WI38 (cell line): Measurements from ENCODE around the gene C6orf62.
"Not testable (repeated sequence)": the region's sequence is repeated elsewhere in the genome, so short reads cannot be mapped to it uniquely, and the experiment has no call there.

Source experiments
- H3K4me3 ChIP-seq: 2 replicates; pipeline ENCODE4 v1.5.1; 2011; ENCODE audit warnings: low read depth, mild to moderate bottlenecking, control low read depth, low read length
- CTCF ChIP-seq: IDR thresholded peaks from 2 replicates; pipeline ENCODE4 v1.5.1; 2012; ENCODE audit warnings: low read depth, mild to moderate bottlenecking, control low read depth, low read length

The C6orf62 gene

GRCh38 chr6:24683297-24684296 is 35.4 kb downstream of the C6orf62 start:
- TF ChIP-seq CTCF, result no peak
- no peak overlapping the region for H3K4me3 ChIP-seq

DNA sequence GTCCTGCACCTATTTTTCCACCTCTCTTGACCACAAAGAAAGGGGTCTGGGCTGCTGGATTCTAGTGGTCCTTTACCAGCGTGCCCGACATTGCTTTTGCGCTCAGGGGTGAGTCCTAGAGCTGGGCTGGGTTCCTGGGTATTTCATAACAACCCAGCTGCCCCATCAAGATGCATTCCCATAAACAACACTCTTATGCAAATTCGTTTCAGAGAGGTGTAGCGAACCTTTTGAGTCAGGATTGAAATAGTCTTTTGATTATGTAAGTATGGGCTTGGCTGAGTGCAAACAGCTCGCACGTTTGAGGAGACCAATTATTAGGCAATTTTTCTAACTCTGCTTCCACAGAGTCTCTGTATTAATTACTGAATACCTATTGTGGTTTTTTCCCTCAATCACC is 38.4 kb downstream of the C6orf62 start:
- no peak overlapping the region for H3K4me3 ChIP-seq
- no peak for TF ChIP-seq CTCF

- H3K4me3 ChIP-seq, result not testable (repeated sequence)
These were observed 40.1 kb downstream of the C6orf62 start for GRCh38 chr6:24678792-24679352.

GRCh38 chr6:24673625-24674024 is 45.3 kb downstream of the C6orf62 start:
- H3K4me3 ChIP-seq, result no peak overlapping the region
- TF ChIP-seq CTCF, result no peak

DNA sequence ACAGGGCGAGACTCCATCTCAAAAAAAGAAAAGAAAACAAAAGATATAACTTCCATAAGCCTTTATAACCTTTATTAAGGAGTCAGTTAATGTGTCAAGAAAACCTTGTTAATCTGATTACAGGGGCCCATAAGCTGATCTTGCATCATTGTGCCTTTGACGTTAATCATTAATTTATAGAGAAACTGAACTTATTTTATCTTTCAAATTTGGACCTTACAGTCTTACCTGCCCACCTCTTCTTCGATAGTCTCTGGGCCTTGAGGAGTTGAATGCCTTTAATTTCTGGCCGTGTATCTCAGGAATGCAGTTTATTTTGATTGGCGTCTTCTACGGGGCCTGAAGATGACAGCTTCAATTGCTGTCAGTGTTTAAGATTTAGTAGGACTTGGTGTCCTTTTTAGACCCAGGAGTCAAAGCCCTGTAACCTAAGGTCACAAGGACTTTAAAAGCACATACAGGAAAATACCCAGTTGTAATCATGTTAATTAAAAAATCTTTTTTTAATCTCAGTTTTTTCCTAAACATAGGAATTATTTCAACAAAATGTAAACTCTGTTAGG is 46.3 kb downstream of the C6orf62 start:
- H3K4me3 ChIP-seq, result no peak overlapping the region
- no peak for TF ChIP-seq CTCF

DNA sequence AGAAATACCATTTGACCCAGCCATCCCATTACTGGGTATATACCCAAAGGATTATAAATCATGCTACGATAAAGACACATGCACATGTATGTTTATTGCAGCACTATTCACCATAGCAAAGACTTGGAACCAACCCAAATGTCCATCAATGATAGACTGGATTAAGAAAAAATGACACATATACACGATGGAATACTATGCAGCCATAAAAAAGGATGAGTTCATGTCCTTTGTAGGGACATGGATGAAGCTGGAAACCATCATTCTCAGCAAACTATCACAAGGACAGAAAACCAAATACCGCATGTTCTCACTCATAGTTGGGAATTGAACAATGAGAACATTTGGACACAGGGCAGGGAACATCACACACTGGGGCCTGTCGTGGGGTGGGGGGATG is 47.9 kb downstream of the C6orf62 start:
- H3K4me3 ChIP-seq, result not testable (repeated sequence)

- H3K4me3 ChIP-seq, result not testable (repeated sequence)
These were observed 48.5 kb downstream of the C6orf62 start for GRCh38 chr6:24670492-24670891.

GRCh38 chr6:24668997-24669361 is 50.0 kb downstream of the C6orf62 start:
- H3K4me3 ChIP-seq, result no peak overlapping the region
- no peak for TF ChIP-seq CTCF

- H3K4me3 ChIP-seq, result peak overlapping the region; percentile 89
These were observed 50.6 kb downstream of the C6orf62 start for GRCh38 chr6:24668066-24668996.
